HG02885 (cell line): ENCODE data around the gene PBX3.

Experiments used
- ATAC-seq: cut with Tn5 transposase; IDR thresholded peaks from one replicate; pipeline ENCODE4 v1.9.1; 2021; ENCODE audit warnings: mild to moderate bottlenecking; ENCODE audit not compliant: unreplicated experiment, poor library complexity

Gene PBX3

DNA sequence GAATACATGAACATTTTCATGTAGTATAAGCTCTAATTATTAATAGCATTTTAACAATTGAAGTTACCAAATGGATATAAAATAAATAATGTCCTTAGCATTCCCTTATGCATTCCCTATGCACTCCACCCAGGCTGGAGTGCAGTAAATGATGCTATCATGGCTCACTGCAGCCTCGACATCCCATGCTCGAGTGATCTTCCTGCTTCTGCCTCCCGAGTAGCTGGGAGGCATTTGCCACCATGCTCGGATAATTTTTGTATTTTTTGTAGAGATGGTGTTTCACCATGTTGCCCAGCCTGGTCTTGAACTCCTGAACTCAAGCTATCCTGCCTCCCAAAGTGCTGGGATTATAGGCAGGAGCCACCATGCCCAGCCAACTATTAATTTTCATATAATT is 184.0 kb downstream of the PBX3 start:
- ATAC-seq, result no peak

- ATAC-seq, result no peak
Observed at GRCh38 chr9:125932012-125932411, 184.8 kb downstream of the PBX3 start.

GRCh38 chr9:125932746-125933455 is 185.7 kb downstream of the PBX3 start:
- no peak for ATAC-seq

- ATAC-seq, result no peak
Observed at GRCh38 chr9:125942125-125942524, 195.0 kb downstream of the PBX3 start.

DNA sequence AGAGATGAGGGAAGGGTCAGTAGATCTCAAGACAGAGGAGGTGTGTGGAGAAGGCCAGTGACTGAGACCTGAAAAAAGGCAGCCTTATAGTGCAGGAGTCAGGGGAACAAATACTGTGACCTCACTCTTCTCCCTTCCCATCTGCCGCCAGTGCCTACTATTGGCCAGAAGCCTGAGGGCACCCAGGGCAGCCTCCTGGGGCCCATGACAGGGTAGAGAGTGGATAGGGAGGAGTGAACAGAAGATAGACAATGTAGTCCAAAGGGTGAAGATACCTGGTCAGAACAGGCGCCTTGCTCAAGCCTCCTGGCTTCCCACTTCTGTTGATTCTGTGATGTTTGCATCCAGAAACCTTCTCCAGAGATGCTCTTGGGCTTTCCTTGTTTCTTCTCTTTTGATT is 196.7 kb downstream of the PBX3 start:
- ATAC-seq, result no peak

DNA sequence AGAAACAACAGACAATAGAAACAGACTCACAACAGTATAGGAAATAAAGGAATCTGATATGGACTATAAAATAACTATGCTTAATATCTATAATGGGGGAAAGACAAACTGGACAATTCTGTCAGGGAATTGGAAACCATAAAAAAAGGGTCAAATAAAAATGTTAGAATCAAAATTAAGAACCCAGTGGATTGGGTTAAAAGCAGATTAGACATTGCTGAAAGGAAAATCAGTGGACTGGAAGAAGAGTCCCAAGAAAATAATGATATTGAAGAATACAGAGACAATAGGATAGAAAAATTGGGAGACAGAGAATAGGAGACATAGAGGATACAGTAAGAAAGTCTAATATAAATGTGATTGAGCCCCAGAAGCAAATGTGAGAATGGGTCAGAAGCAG is 199.2 kb downstream of the PBX3 start:
- ATAC-seq, result no peak

- ATAC-seq, result no peak
Observed at GRCh38 chr9:125948887-125949596, 201.9 kb downstream of the PBX3 start.

- no peak for ATAC-seq
Observed at GRCh38 chr9:125949703-125950460, 202.7 kb downstream of the PBX3 start.

- ATAC-seq, result no peak
Observed at GRCh38 chr9:125950880-125951471, 203.8 kb downstream of the PBX3 start.

GRCh38 chr9:125953314-125954019 is 206.3 kb downstream of the PBX3 start:
- no peak for ATAC-seq

DNA sequence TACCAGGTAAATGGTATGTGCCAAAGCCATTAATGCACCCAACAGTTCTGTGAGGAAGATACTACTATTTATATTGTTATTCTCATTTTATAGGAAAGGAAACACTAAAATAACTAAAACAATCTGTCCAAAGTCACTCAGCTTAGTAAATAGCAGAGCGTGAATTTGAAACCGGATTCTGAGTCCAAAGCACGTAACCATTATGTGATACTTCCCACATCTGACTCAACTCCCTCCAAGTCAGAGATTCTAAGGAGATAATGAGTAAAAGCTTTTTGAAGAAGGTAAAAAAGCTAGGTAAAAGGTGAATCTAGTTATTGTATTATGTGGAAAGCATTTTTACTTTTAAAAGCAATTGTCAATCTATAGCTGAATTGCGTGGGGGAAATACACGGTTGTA is 208.9 kb downstream of the PBX3 start:
- no peak for ATAC-seq

DNA sequence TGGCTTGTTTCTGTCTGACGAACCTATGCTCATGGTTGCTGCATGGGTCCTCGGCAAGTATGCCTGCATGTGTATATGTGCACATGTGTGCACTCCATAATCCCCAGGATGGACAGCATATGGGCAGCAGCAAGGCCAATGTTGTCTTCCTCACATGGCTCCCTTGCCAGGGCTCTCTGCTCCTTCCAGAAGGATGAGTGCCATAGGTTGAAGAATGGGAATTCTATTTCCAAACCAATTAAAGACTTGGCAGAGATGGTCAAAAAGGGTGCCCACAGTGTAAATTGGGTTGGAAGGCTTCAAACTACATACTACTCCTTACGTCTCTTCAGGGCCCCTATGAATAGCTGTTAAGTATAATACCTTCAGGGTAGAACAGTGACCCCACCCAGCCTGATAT is 212.1 kb downstream of the PBX3 start:
- ATAC-seq, result no peak

DNA sequence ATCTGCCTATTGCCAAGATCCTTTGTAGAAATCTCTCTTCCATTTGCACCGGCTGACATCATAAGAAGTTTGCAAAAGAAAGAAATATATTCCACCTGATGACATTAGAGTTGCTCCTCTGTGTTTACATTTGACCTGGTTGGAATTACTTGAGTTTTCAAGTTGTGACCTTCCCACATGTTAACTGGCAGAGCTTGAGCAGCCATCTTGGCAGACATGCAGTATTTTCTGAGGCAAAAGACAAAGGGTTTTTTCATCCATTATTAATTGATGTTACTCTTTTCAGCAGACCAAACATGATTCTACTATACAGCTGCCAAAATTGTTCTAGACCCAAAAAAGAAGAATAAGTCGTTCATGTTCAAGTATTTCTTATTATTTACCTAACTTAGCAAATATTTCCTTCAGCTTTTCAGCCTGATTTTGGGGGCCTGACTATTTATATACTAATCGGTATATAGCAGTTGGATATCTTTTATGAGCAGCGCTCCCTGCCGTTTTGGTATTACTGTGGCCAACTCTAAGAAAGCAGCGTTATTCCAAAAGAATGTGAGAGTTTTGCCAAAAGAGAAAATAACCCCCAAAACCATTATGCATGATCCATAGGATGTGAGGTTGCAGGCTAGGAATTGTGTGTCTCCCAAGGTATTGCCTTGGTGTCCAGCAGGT is 212.9 kb downstream of the PBX3 start:
- no peak for ATAC-seq

DNA sequence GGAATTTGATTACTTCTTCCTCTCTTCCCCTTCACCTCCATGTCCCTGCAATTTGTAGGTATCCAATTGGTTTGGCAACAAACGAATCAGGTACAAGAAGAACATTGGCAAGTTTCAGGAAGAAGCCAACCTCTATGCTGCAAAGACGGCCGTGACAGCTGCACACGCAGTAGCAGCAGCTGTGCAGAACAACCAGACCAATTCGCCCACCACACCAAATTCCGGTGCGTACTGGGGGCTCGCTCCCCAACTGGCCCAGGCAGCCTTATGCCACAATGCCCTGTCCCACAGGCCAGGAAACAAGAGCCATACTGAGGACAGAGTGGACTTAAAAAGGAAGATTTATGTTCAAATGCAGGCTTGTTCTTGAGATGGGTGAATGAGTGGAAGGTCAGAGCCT is 213.5 kb downstream of the PBX3 start:
- ATAC-seq, result no peak

DNA sequence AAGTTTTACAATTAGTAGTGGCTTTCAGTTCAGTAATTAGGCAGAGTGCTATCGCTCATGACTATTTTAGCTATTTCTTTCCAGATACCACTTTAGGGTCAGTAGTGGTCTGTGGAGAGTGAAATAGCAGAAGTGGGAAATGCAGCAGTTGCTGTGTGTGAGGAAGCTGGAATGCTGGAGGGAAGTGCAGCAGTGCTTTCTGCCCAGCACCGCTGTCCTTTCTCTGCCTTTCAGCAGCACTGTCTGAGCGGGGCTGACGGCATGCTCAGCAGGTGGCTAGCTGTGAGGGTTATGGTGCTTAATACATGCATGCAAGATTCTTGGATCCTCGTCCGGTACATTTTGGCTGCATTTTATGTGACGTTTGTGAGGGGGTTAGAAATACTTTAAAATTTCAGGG is 213.9 kb downstream of the PBX3 start:
- ATAC-seq, result no peak

DNA sequence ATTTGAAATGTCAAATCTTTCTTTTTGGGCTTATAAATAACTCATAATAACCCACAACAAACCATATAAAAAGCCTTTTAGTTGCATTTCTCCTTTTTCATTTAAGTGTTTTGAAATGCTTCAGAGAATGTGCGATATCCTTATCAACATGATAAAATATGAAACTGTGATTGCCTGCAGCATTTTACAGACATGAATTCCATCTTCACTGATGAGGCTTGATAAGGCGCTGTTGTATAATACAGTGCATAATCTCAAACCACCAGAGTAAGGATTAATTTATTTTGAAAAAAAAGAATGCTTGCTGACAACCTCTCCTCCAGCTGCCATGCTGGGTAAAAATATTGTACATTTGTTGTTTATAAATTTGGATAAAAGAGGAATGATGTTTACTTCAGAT is 216.8 kb downstream of the PBX3 start:
- ATAC-seq, result no peak

GRCh38 chr9:125964702-125965225 is 217.6 kb downstream of the PBX3 start:
- no peak for ATAC-seq

- ATAC-seq, result no peak
Observed at GRCh38 chr9:125965477-125965876, 218.3 kb downstream of the PBX3 start.

DNA sequence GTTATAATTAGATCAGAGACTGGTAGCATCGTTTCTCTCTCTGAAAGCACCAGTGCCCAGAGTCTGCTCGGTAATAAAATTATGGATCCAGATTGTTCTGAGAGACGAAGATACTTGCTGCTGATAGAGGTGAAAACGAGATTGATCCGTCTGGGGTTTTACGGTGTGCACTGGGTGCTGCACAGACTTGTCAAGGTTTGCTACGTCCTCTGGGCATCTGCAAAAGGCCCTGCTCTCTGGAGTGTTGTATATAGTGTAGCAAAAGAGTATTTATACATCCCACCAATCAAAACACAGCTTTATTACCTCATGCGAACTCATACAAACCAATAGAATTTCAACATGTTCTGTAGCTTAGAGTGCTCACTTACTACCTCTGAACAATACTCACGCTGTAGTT is 219.3 kb downstream of the PBX3 start:
- ATAC-seq, result no peak
